A549 (cell line): ENCODE measurements around the gene UNKL. TPM values are rescaled to one million over a fixed set of nuclear protein-coding genes. Genes with fewer than 3 reads are reported as not detected.

Source experiments
- ATAC-seq, 2 experiments: fragments of 200-7000 bp in 1 of 2; fragments of >200 bp in 1 of 2; cut with Nextera tagmentation in 1 of 2; cut with Tn5 transposase in 1 of 2; 3 replicates each; pipeline versions ENCODE4 v1.8.0 to v1.9.1; 2018 to 2020; ENCODE audit warnings: mild to moderate bottlenecking in 1 of 2, moderate library complexity in 1 of 2
- CTCF ChIA-PET: fragments of 300-600 bp; sonication (Branson Sonifier 250); formaldehyde crosslinking; extraction: SDS; loops from one replicate; lab custom pipeline; 2021; ENCODE audit warnings: antibody characterized with exemption, inconsistent platforms; lab: Yijun Ruan, JAX
- POLR2A ChIA-PET: fragments of 350-600 bp; formaldehyde crosslinking; extraction: SDS; loops from one replicate; lab custom pipeline; 2021; ENCODE audit warnings: antibody characterized with exemption, inconsistent platforms; lab: Yijun Ruan, JAX
- DNase-seq, 2 experiments: peaks; one replicate each; pipeline versions ENCODE4 v3.0.0 to v3.0.0-alpha.2; 2011 to 2016; ENCODE audit warnings: low read depth in 1 of 2, low spot score in 1 of 2
- FAIRE-seq: peaks from 2 replicates; lab custom pipeline; 2011; peaks lifted over from hg19 to GRCh38; lab: Jason Lieb, UNC
- H3K27ac ChIP-seq, 2 experiments: fragments of >200 bp; sonication (Bioruptor Twin); formaldehyde crosslinking; 3 replicates each; pipeline ENCODE4 v1.5.1; 2016 to 2017
- H3K4me1 ChIP-seq: fragments of >200 bp; sonication (Bioruptor Twin); formaldehyde crosslinking; 3 replicates; pipeline ENCODE4 v1.6.1; 2016
- H3K4me2 ChIP-seq: fragments of >200 bp; sonication (Bioruptor Twin); formaldehyde crosslinking; 3 replicates; pipeline ENCODE4 v1.6.1; 2016
- H3K4me3 ChIP-seq: fragments of >200 bp; sonication (Bioruptor Twin); formaldehyde crosslinking; 3 replicates; pipeline ENCODE4 v1.5.1; 2016
- H3K9me3 ChIP-seq: fragments of >200 bp; sonication (Bioruptor Twin); formaldehyde crosslinking; 3 replicates; pipeline ENCODE4 v1.6.1; 2016
- CBX2 ChIP-seq: fragments of 200-600 bp; sonication (generic); IDR thresholded peaks from 2 replicates; pipeline ENCODE4 v1.6.1; 2016; ENCODE audit warnings: low read depth, mild to moderate bottlenecking, borderline replicate concordance
- CEBPB ChIP-seq, 2 experiments: fragments of >200 bp in 1 of 2; sonication (Bioruptor Twin) in 1 of 2; formaldehyde crosslinking in 1 of 2; IDR thresholded peaks; 2 replicates each; pipeline ENCODE4 v1.6.1; 2012 to 2016
- CHD2 ChIP-seq: fragments of 150-350 bp; IDR thresholded peaks from 2 replicates; pipeline ENCODE4 v1.6.1; 2014; ENCODE audit warnings: low read length; ENCODE audit not compliant: partially characterized antibody
- CTCF ChIP-seq: fragments of >200 bp; sonication (Bioruptor Twin); formaldehyde crosslinking; IDR thresholded peaks from 3 replicates; pipeline ENCODE4 v1.5.1; 2016
- EHF ChIP-seq: fragments of 250-450 bp; sonication (Bioruptor Pico); IDR thresholded peaks from 2 replicates; pipeline ENCODE4 v1.5.0; 2020; ENCODE audit warnings: mild to moderate bottlenecking
- EHMT2 ChIP-seq: fragments of 200-600 bp; sonication (generic); IDR thresholded peaks from 2 replicates; pipeline ENCODE4 v1.6.1; 2016; ENCODE audit warnings: antibody characterized with exemption, low read depth, mild to moderate bottlenecking, moderate library complexity
- ESRRA ChIP-seq: fragments of 150-350 bp; IDR thresholded peaks from 2 replicates; pipeline ENCODE4 v1.6.1; 2014; ENCODE audit warnings: mild to moderate bottlenecking, low read length, borderline replicate concordance
- FOSB ChIP-seq: fragments of 250-450 bp; sonication (Bioruptor Pico); IDR thresholded peaks from 2 replicates; pipeline ENCODE4 v1.5.0; 2020; ENCODE audit warnings: mild to moderate bottlenecking, moderate library complexity
- GATA3 ChIP-seq: IDR thresholded peaks from 2 replicates; pipeline ENCODE4 v1.6.1; 2012; ENCODE audit warnings: borderline replicate concordance
- HDAC2 ChIP-seq: fragments of 200-600 bp; sonication (generic); IDR thresholded peaks from 2 replicates; pipeline ENCODE4 v1.6.1; 2016
- HES2 ChIP-seq: fragments of >200 bp; sonication (Bioruptor Twin); formaldehyde crosslinking; IDR thresholded peaks from 2 replicates; pipeline ENCODE4 v1.6.1; 2016
- HOXB13 ChIP-seq: fragments of 250-450 bp; sonication (Bioruptor Pico); IDR thresholded peaks from 2 replicates; pipeline ENCODE4 v1.5.0; 2020; ENCODE audit warnings: low read depth, mild to moderate bottlenecking, moderate library complexity
- JUNB ChIP-seq: fragments of >200 bp; sonication (Bioruptor Twin); formaldehyde crosslinking; IDR thresholded peaks from 2 replicates; pipeline ENCODE4 v1.6.1; 2016
- KDM5A ChIP-seq: fragments of 200-600 bp; sonication (generic); IDR thresholded peaks from 2 replicates; pipeline ENCODE4 v1.6.1; 2016; ENCODE audit warnings: antibody characterized with exemption, mild to moderate bottlenecking
- MAFK ChIP-seq: fragments of 450-650 bp; IDR thresholded peaks from 2 replicates; pipeline ENCODE4 v1.6.1; 2014; ENCODE audit not compliant: partially characterized antibody
- NPAS2 ChIP-seq: fragments of 250-450 bp; sonication (Bioruptor Pico); IDR thresholded peaks from 2 replicates; pipeline ENCODE4 v1.8.0; 2022; ENCODE audit warnings: mild to moderate bottlenecking, moderate library complexity, borderline replicate concordance
- NR3C1 ChIP-seq: fragments of >200 bp; sonication (Bioruptor Twin); formaldehyde crosslinking; IDR thresholded peaks from 3 replicates; pipeline ENCODE4 v1.6.1; 2017
- POLR2A ChIP-seq: IDR thresholded peaks from 2 replicates; pipeline ENCODE4 v1.6.1; 2012; ENCODE audit warnings: mild to moderate bottlenecking, low read length
- POLR2AphosphoS2 ChIP-seq: conservative IDR thresholded peaks from 2 replicates; pipeline ENCODE4 v1.6.1; 2012; ENCODE audit warnings: low read length, improper control_type of control experiment, inconsistent platforms
- RFX5 ChIP-seq: fragments of 450-650 bp; IDR thresholded peaks from 2 replicates; pipeline ENCODE4 v1.7.1; 2014; ENCODE audit warnings: antibody characterized with exemption, mild to moderate bottlenecking, moderate library complexity
- RNF2 ChIP-seq: fragments of 200-600 bp; sonication (generic); IDR thresholded peaks from 2 replicates; pipeline ENCODE4 v1.6.1; 2016; ENCODE audit warnings: low read depth, mild to moderate bottlenecking, antibody characterized with exemption, moderate library complexity, borderline replicate concordance
- SREBF2 ChIP-seq: fragments of 450-650 bp; IDR thresholded peaks from 2 replicates; pipeline ENCODE4 v1.6.1; 2014; ENCODE audit warnings: mild to moderate bottlenecking, moderate library complexity
- ZC3H11A ChIP-seq: fragments of 450-650 bp; IDR thresholded peaks from 2 replicates; pipeline ENCODE4 v1.6.1; 2014; ENCODE audit warnings: antibody characterized with exemption, mild to moderate bottlenecking
- ZNF302 ChIP-seq: fragments of 250-450 bp; sonication (Bioruptor Pico); IDR thresholded peaks from 2 replicates; pipeline ENCODE4 v1.9.0; 2021; ENCODE audit warnings: inconsistent platforms, mild to moderate bottlenecking, moderate library complexity
- ZSCAN20 ChIP-seq: fragments of 250-450 bp; sonication (Bioruptor Pico); IDR thresholded peaks from 2 replicates; pipeline ENCODE4 v1.8.0; 2022; ENCODE audit warnings: mild to moderate bottlenecking, moderate library complexity
- WGBS: methylation state at CpG from one replicate; pipeline ENCODE4 v1.1.6; 2017; ENCODE audit errors: missing lambda C conversion rate; 5-methylcytosine and 5-hydroxymethylcytosine counted together
- polyA plus RNA-seq, 4 experiments: library from polyadenylated mRNA; depleted of rRNA in 3 of 4; stranded (reverse); fragments of >200 nt; fragmentation: RNase III in 1 of 4; extraction: RNeasy Plus Mini Kit Qiagen cat#74134 plus additional on column Dnase treatment in 1 of 4; gene quantifications; 2 replicates in 3 of 4; 3 replicates in 1 of 4; pipeline ENCODE4 v1.2.3, GENCODE V29; 2011 to 2017

UNKL gene
- polyA plus RNA-seq, 2 of the 4 experiments (the other 2 are of a cell fraction), result 20.7 to 37.6 TPM

GRCh38 chr16:1454561-1454960 lies 40.1 kb upstream of the UNKL start:
- ATAC-seq, result no peak
- TF ChIP-seq SREBF2 (no peak), HES2 (no peak), POLR2AphosphoS2 (no peak), CHD2 (no peak), FOSB (CRISPR knock-in tag) (no peak), EHMT2 (no peak), JUNB (no peak)
- TF ChIP-seq, all 56 proteins: peak for 0
- Histone ChIP-seq H3K9me3 (no peaks in the 10 kb centered on the region), H3K4me2 (no peak overlapping the region), H3K4me3 (no peak overlapping the region), H3K27ac (no peak overlapping the region), H3K4me1 (no peaks in the 10 kb centered on the region)
- FAIRE-seq (no peak), DNase-seq (no peak)
- ChIA-PET POLR2A (no interaction called here), CTCF (interaction anchor here (0.8 to 1.7 kb wide), 2 partner anchors 11 to 13 kb away, joined by 3 to 4 read pairs; partner anchors contain the start of gene CCDC154)
- WGBS, result 85% methylated on average over 12 of the region's 17 CpGs

- POLR2A ChIA-PET, result no interaction called here
- Histone ChIP-seq H3K27ac (no peak overlapping the region), H3K9me3 (no peaks in the 10 kb centered on the region)
- no peak for FAIRE-seq
- CTCF ChIA-PET, result interaction anchor here (0.6 to 1.7 kb wide), 4 partner anchors 11 to 90 kb away, joined by 3 to 4 read pairs (median 4); no protein-coding TSS in a partner anchor
- ATAC-seq, result no peak
- DNase-seq, result no peak
- TF ChIP-seq ZSCAN20 (CRISPR knock-in tag) (no peak), RFX5 (no peak), EHMT2 (no peak), NPAS2 (CRISPR knock-in tag) (no peak), POLR2A (no peak), RNF2 (no peak), CHD2 (no peak), HDAC2 (no peak), NR3C1 (no peak), MAFK (no peak), ZC3H11A (no peak), ESRRA (no peak), CTCF (no peak), HOXB13 (CRISPR knock-in tag) (no peak), EHF (CRISPR knock-in tag) (no peak), KDM5A (no peak), JUNB (no peak), CEBPB (IDR thresholded peaks at IDR 0.05) (no peak), FOSB (CRISPR knock-in tag) (no peak)
- TF ChIP-seq, all 56 proteins: peak for 0
- no peak overlapping the region for H3K4me2 ChIP-seq
- no peaks in the 10 kb centered on the region for H3K4me1 ChIP-seq
- WGBS, result 87% methylated on average over 9 of the region's 19 CpGs
- H3K4me3 ChIP-seq, result no peak overlapping the region
Measured at GRCh38 chr16:1453316-1453715, 38.8 kb upstream of the UNKL start.

GRCh38 chr16:1452530-1452929 lies 38.0 kb upstream of the UNKL start:
- TF ChIP-seq ZNF302 (CRISPR knock-in tag), result no peak
- TF ChIP-seq ESRRA, result no peak
- TF ChIP-seq HOXB13 (CRISPR knock-in tag), result no peak
- no peak for TF ChIP-seq CBX2
- no peak for TF ChIP-seq ZC3H11A
- no peak for TF ChIP-seq GATA3
- ATAC-seq, result no peak

More at GRCh38 chr16:1452530-1452929, 38.0 kb upstream of the UNKL start:
- DNase-seq (no peak), FAIRE-seq (no peak)
- 96% methylated on average over 17 of the region's 20 CpGs for WGBS
- H3K4me2 ChIP-seq, result no peak overlapping the region
- no peak overlapping the region for H3K4me3 ChIP-seq
- H3K27ac ChIP-seq, result no peak overlapping the region
- CTCF ChIA-PET, result no interaction called here
- POLR2A ChIA-PET, result no interaction called here
- no peaks in the 10 kb centered on the region for H3K9me3 ChIP-seq
- no peaks in the 10 kb centered on the region for H3K4me1 ChIP-seq
